Measurements from ENCODE around the gene OPALIN.
"Not testable (repeated sequence)": the region's sequence is repeated elsewhere in the genome, so short reads cannot be mapped to it uniquely, and the experiment has no call there.

Gene OPALIN

DNA sequence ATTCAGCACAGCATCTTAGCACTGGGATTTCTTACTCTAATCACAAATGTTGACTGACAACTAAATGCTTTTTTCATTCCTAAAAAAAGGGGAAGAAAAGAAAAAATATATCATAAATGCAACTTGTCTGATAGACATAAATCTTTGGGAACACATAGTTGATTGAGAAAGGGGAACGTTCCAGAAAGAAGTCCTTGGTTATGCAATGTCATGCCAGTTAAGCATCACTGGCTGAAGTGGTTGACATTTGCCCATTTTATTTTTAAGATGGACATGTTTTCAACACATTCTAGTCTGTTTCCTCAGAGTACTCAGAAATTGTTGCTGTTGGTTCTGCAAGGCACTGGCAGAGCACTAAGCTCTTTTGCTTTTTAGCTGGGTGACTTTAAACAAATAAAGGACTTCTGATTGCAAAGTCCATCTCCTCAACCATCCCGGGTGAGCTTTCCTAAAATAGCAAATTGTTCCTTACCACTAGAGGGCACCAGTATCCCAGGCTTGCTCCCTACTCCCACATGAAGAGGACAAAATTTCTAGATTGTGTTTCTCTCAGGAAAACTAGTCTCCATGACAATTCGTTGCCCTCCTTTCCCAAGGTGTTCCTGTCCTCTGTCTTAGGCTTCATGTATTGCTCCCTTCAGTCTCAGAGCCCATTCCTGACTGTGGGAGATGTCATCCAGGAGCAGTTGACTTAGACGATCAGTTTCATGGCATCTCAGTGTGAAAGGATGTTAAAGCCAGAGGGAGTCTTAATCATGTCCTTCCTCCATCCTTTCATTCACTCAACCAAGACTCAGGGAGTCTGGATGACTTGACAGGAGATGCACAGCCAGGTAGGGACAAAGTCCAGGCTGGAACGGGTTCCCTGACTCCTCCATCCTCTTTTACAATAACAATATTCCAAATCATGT lies 23.9 kb downstream of the OPALIN start:
- DNase-seq = peak; percentile 39

DNA sequence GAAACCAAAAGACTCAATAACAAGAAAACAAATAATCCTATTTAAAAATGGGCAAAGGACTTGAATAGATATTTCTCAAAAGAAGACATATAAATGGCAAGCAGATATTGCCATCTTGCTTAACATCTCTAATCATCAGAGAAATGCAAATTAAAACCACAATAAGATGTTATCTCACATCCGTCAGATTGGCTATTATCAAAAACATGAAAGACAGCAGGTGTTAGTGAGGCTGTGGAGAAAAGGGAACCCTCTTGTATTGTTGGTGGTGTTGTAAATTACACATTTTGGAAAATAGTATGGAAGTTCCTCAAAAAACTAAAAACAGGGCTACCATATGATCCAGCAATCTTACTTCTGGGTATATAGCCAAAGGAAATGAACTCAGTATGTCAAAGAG lies 25.7 kb downstream of the OPALIN start:
- DNase-seq = no peak

DNA sequence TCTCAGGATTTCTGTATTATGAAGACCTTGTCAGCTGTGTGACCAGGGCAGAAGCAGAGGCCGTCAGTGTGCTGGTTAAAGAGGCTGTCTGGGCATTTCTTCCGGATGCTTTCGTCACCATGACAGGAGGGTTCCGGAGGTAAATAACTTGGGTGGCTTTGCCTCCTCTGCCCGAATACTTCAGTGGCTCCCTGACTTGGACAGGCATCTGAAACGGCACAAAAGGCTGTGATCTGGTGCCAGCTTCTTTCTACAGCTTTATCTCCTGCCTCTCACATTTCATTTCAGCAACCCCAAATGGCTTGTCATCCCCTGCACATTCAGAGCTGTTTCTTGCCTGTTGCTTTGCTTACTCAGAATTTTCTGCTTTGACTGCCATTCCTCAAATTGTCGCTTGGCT lies 31.3 kb downstream of the OPALIN start:
- DNase-seq = no peak

DNA sequence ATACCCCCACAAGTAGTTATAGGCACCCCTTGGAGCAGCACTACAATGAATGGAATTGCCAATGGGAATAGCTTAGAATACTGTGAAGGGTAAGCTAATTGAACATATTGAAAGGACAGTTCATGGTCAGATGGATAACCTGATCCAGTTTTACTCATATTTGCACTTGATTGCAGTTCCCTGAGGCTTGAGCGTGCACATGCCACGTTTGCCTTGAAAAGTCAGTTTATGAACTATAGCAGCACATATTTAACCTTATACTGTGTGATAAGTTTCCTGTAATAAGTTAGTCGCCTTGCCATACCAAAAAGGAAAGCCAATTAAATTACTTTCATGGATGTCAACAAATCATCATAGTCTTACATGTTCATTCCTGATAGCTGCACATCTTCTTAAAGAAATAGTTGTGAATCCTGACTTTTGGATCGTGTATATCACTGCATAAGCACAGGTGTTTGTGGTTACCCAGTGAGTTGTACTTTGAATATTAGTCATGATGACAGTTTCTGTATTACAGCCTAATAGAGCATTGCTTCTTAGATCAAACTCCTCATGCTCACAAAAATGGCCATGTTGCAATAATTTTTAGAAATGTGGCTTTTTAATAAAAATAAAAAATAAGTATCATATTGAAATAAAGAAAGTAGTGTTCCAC lies 33.0 kb downstream of the OPALIN start:
- DNase-seq = no peak

DNA sequence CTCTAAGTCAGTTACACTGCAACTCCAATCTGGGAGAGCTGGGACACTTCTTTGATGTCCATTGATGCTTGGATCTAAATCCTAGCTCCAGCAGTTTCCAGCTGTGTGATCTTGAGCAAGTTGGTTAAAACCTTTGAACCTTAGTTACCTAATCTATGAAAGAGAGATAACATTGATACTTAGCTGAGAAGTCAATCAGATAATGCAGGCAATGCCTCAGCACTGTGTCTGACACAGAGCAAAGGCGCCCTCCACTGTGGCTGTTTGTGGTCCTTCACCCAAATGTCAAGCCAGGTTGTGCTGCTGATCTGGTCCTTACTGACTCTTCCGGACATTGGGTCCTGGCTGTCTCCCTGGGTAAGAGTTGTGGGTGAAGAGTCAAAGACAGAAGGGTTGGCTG lies 34.4 kb downstream of the OPALIN start:
- DNase-seq = no peak

DNA sequence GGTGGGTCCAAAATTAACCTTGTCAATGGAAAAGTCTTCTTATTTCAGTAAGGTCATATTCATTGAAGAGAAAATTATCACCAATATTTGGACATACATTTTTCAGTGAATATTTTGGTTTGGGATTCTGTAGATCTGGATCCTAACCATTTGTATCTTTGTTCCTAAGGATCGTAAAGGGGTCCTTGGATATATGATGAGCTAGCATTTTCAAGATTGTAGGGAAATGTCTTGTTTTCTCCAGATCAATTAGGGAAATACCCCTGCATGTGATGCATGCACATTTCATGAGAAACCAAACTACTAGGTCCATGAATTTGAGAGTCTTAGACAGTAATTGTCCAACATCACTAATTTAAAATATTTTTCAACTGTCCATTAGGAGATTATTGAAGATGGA lies 36.5 kb downstream of the OPALIN start:
- no peak for DNase-seq

DNA sequence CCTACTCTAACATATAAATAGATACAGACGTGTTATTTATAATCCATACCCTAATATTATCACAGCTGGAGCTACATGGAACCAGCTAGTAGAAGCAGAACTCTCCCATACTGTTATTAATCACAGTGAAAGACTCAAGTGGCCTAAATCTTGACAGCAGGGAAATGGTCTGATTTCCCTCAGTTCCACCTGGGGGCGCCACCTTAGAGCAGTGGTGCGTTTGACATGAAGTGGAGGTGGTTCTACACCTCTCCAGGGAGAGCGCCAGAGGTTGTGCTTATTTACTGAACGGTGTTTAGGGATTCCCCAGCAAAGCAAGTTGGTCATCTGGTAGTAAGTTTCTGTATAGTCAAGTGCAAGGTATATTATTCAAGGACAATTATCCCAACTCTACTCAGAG lies 37.0 kb downstream of the OPALIN start:
- no peak for DNase-seq

DNA sequence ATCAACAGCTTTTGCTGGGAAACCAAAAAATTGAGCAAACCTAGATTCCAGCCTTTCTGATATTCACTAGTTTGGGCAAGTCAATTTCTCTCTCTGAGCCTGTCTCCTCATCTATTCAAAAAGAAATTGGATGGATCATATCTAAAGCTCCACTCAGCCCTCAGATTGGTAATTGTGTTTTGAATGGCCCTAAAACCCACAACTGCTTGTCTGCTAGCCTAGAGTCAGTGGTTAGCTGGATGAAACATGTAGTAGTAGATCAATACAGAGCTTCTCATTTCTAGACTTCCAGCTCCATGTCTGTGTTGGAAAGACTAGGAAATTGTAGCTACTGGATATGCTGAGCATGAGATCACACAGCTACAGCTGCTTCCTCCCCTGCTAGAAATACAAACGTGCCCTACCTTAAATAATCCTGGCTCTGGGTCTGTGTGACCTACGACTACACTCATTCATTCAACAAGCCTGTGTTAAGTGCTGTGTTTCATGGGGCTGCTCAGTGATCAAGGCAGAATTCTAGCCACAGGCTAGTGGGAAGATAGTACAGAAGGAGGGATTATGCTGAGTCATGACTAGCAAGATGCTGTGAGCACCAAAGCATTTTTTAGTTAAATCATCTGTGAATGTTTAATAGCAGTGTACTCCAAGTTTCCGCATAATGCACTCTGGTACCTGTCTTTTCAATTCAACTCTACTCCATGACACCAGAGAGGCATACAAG lies 38.9 kb downstream of the OPALIN start:
- no peak for DNase-seq

DNA sequence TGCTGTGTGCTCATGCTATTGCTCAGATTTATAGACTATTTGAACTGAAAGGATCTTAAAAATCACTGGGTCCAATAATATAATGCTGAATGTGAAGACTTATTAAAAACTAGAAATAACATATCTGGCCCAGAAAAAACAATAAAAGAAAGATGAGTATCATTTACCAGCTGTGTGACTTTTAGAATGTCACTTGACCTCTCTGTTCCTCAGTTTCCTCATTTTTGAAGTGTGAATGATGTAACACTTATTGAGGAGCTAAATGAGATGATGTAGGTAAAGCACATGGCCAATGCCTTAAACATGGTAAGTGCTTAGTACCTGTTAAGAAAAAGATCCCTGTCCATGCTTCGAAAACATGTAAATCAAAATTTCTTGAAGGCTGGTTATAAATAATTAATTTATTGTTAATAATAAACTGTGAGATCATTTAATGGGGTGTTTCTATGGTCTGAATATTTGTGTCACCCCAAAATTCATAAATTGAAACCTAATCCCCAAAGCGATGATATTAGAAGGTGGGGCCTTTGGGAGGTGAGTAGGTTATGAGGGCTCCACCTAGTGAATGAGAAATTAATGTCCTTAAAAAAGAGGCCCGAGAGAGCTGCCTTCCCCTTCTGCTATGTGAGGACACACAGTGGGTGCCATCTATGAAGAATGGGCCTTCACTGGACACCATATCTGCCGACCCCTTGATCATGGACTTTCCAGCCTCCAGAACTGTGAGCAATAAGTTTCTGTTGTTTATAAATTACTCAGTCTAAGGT lies 41.6 kb downstream of the OPALIN start:
- DNase-seq = no peak

DNA sequence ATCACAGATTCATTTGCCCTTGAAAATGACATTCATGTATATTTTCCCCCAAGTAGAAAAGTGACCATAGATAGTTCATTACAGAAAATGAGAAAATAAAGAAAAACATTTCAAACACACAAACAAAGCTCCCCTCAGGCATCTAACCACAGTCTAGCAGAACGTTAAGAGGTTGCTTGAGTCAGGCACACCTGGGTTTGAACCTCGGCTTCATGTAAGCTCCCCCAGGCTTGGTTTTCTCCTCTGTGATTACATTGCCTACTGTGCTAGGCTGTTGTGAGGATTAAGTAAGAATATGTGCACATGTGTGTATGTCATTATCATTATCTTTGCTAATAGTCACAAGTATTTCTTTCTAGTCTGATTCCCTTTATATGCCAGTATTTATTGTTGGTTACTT lies 45.5 kb downstream of the OPALIN start:
- no peak for DNase-seq

DNA sequence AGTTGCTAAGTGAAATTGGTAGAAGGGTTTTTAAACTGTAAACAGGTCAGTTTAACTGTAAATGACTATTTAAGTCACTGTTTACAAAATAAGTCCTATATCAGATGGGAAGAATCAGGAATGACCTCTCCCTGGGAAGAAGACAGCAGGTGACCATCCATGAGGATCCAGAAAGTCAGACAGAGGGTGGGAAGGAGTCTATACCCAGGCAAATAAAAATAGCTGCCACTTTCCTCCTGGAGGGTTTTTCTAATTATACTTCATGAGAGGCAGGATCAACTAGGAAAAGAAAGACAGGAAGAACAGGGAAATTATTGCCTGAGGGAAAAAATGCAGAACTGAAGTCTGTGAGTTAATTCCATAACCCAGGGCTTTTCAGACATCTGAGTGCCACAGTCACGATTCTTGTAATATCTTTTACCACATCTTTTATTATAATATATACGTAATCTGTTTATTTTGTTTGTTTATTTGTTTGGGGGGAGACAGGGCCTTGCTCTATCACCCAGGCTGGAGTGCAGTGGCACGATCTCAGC lies 47.6 kb downstream of the OPALIN start:
- no peak for DNase-seq

DNA sequence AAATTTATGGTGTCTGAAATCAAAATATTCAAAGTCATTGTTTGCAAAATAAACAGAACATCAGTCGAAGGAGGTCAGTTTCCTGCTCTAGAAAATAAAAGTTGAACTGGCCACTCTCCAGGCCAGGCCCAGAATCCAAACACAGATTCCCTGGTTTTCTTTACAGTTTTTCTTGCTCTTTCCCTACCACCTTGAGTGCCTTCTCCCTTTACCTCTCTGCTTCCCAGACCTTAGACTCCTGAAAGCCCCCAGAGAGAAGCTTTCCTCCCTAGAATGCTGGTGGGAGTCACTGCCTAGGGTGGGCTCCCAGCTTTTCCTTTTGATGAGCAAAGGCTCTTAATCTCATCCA lies 48.5 kb downstream of the OPALIN start:
- no peak for DNase-seq

DNA sequence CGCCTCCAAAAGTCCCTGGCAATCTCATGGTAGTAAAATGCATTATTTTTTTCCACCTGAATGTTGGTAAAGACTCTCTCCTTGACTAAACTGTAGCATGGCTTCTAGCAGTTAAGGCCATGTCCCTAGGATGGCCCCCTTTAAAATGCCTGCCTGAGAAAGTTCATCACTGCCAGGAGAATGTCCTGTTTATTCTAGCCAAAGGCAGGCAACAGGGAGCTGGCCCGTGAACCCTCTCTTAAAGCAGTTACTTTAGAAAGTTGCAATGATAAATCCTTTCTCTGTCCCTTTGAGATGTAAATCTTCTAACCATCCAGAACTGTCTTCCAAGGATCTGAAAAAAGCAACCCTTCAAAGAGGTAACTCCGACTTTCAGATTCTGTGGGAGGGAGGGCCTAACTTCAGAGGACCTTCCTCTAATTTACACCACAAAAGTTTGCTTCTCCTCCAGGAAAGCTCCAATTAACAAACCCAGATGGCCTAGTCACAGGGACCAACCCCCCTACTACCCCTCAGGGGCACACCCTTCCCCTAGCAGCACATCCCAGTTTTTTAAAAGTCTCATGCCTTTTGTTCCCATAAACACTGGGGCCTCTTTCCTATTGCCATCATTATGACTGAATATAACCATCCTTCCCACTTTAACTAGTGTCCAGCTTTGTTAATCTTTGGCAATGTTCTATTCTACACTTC lies 49.0 kb downstream of the OPALIN start:
- no peak for DNase-seq

DNA sequence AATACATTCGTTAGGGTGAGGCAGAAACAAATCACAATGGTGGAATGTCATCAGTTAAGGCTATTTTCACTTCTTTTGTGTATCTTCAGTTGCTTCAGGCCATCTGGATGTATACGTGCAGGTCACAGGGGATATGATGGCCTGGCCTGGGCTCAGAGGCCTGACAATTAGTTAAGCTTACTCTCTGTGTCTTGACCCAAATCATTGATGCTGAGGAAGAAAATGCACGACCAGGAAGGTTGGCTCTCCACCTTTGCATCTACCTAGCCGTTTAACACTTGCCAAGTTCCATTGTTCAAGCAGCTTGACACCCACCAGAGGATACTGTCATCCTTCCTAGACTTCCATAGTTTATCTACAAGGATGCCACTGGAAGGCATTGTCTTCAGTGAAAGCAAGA lies 49.9 kb downstream of the OPALIN start:
- DNase-seq = not testable (repeated sequence)

DNA sequence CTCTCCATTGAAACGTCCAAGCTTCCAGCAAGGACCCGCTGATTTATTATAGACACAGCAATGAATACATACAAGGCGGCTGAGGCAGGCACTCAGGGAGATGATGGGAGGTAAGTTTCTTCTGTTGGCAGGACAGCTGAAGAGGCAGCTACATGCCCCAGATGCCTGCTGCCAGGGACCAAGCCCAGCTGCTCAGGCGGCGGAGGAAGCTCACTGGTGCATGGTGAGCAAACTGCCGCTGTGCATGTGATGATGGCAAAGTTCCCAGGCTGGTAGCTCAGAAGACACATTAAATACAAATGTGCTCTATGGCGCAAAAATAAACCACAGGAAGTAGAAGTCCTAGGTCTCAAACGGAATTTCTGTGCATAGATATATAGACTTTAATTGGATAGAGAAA lies 52.3 kb downstream of the OPALIN start:
- no peak for DNase-seq

DNA sequence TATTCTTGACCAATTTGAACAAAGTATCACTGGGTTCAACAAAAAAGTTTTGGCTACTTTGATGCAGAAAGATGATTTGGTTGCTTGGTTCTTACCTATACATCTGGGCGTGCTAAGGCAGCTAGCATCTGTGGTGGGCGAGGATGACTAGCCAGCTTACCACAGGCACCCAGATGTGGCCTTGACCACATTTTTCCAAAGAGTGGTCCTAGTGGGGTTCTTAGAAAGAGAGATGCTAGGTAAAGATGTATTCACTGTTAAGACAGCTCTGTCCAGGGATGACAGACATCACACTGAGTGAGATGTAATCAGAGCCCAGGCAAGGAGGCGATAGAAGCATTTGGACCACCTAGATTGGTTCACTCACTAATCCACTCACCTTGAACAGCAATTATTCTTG lies 53.8 kb downstream of the OPALIN start:
- DNase-seq = no peak

DNA sequence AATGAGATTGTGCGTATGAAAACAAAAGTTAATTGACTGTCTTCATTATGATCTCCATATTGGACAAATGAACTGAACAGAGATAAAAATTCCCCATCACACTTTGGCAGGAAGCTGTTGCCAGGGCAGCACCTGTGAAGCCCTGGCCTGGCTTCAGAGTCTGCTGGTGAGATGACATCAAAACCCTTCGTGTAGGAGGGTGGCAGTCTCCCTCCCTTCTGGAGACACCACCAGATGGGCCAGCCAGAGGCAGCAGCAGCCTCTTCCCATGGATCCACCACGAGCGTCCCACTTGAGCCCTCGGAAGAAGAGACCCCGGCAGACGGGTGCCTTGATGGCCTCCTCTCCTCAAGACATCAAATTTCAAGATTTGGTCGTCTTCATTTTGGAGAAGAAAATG lies 54.6 kb downstream of the OPALIN start, which contains the start of gene DNTT:
Gene DNTT (plus strand): TSS at position 205 of the 400 bp plus-strand sequence. CDS start 64 bp downstream, at position 269.
- no peak for DNase-seq

DNA sequence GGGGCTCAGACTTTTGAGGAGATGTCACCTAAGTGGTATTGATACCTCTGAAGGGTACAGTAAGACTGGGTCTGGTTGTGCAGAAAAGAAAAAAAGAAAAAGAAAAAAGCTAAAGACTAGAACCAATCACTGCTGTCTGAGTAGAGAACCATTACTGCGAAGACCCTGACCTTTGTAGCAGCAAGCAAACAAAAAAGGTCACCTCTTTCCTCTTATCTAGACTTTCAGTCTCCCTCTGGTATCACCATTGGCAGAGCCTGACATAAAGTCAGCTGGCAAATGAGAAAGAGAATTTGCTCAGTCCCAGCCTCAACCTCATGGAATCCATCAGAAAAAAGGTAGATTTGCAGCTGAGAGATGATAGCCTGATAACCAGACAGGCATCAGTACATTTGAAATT lies 57.2 kb downstream of the OPALIN start:
- no peak for DNase-seq

DNA sequence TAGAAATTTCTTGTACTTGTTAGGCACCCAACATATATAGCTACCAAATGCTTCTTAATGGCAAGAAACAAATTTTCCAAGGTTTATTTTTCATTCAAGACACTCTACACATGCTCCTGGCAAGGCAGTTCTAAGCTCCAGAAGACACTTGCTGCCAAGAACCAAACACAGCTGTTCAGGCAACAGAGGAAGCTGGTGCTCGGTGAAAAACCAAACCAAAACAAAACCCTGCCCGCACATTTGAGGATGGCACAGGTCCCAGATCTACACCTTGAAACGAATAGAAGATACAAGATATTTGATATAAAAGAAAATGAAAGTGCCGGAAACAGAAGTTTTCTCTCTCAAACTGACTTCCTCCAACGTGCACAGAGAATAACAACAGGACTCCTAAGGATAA lies 59.4 kb downstream of the OPALIN start:
- no peak for DNase-seq

DNA sequence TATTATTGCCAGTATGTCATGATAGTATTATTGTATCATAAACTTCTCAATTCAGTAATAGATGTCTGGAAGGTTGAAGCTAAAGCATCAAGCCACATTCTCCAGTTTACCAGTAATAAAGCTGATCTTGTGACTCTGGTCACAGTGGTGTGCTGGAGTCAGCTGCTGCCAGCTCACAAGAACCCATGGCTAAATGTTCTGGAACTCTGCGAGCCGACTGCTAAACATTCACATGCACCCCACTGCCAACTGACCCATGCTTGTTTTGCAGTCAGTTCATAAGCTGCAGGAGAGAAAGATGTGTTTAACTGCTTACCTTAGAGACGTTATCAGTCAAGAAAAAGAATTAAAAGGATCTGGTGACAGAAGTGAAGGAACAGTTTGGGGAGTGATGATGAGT lies 60.4 kb downstream of the OPALIN start:
- no peak for DNase-seq

DNA sequence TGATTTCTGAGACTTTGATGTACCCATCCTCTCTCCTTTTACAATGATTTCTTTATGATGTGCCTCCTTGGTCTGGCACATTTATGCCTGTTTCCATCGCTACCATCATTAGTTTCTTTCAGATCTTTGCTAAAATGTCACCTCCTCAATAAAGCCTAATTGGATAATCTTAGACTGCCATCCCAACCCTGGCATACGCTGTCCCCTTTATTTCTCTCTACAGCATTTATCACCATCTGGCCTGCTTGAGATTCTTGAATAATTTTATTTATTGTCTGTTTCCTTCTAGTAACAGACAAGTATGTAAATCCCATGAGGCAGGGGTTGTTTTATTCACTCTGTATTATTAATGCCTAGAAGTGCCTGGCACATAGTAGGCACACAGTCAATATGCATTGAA lies 61.3 kb downstream of the OPALIN start:
- no peak for DNase-seq

DNA sequence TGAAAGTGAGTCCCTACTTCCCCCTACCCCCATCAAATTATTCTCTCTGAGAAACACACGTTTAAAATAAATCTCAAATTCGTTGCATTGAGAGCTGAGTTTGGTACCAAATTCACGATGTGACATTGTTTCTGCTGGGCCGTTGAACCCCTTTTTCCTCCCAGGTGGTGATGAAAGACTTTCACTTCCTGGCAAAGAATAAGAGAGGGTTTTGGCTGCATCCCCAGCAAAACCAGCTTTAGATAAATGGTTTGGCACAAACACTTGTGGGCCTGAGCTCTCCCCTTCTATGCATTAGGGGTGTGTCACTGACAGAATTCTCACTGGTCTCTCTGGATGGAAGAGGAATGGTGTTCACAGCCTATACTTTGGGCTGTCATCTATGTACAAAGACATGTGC lies 63.3 kb downstream of the OPALIN start:
- DNase-seq = no peak
